RWPE1 (cell line): ENCODE data around the gene SMIM3.

Experiments
- CTCF ChIA-PET: fragments of 350-600 bp; sonication (Branson Sonifier 250); formaldehyde crosslinking; extraction: SDS; loops from one replicate; lab custom pipeline; 2021; lab: Yijun Ruan, JAX
- POLR2A ChIA-PET: fragments of 400-600 bp; formaldehyde crosslinking; extraction: SDS; loops from one replicate; lab custom pipeline; 2020; ENCODE audit warnings: antibody characterized with exemption; ENCODE audit not compliant: low non-redundant PET; lab: Yijun Ruan, JAX
- DNase-seq: peaks from one replicate; pipeline ENCODE4 v3.0.0; 2012; ENCODE audit warnings: low spot score
- H3K27ac ChIP-seq: fragments of 450-650 bp; 2 replicates; pipeline ENCODE4 v1.5.1; 2017
- TF ChIP-seq, protein P1 (sequence below): fragments of 450-650 bp; conservative IDR thresholded peaks from 2 replicates; pipeline ENCODE4 v1.5.1; 2017; ENCODE audit warnings: low read depth, mild to moderate bottlenecking

Gene SMIM3

DNA sequence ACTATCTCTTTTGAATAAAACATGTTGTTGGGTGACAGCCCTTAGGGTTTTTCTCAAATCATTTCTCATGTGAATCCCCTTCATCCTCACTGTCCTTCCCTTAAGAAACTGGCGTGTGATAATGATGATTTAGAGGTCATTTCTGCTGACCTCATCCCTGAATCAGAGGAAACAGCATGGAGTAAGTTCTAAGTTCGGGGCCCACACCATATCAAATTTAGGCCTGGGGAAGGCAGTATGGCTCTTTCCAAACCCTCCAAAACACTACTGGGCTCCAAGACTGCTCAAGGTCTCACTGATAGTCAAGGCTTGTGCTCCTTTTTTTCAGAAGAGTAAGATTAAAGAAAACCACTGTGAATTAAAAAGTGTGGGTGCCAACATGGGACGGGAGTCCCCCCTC is 872 bp upstream of the SMIM3 start:
- ChIA-PET POLR2A (interaction anchor here (1.4 kb wide), 1 partner anchor 19 kb away, joined by 6 read pairs; the partner anchor contains the start of gene DCTN4), CTCF (interaction anchor here (0.6 to 1.4 kb wide), 3 partner anchors 11 to 19 kb away, joined by 3 to 10 read pairs (median 9); partner anchors contain the start of gene DCTN4)
- TF ChIP-seq, protein P1, sequence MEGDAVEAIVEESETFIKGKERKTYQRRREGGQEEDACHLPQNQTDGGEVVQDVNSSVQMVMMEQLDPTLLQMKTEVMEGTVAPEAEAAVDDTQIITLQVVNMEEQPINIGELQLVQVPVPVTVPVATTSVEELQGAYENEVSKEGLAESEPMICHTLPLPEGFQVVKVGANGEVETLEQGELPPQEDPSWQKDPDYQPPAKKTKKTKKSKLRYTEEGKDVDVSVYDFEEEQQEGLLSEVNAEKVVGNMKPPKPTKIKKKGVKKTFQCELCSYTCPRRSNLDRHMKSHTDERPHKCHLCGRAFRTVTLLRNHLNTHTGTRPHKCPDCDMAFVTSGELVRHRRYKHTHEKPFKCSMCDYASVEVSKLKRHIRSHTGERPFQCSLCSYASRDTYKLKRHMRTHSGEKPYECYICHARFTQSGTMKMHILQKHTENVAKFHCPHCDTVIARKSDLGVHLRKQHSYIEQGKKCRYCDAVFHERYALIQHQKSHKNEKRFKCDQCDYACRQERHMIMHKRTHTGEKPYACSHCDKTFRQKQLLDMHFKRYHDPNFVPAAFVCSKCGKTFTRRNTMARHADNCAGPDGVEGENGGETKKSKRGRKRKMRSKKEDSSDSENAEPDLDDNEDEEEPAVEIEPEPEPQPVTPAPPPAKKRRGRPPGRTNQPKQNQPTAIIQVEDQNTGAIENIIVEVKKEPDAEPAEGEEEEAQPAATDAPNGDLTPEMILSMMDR = no peak

DNA sequence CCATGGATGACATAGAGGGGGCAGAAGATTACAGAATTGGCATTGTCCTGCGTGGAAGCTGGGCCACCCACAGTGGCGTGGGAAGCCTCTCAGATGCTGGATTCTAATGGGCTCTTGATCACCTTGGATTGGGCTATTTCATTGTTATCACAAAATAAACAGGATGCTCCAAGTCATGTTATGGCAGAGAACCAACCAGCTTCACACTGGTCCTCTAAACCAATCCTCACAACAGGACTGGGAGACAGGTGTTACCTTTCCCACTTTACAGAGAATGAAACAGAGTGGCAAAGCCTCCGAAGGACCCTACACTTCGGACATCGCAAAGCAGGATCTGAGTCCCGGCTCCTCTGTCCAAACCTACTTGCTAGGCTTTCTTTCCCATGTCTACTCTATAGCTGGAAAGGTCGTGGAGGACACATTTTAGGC is 455 bp upstream of the SMIM3 start:
- CTCF ChIA-PET = interaction anchor here (0.6 to 1.9 kb wide), 7 partner anchors 11 to 297 kb away, joined by 3 to 12 read pairs (median 3); partner anchors contain the start of genes DCTN4 and RBM22
- DNase-seq = no peak
- H3K27ac ChIP-seq = peak overlapping the region; percentile 82
- TF ChIP-seq, protein P1 = no peak
- POLR2A ChIA-PET = interaction anchor here (1.1 to 1.4 kb wide), 2 partner anchors 11 to 19 kb away, joined by 4 to 6 read pairs; partner anchors contain the start of gene DCTN4

More for the DNA sequence above, 872 bp upstream of the SMIM3 start:
- no peak for DNase-seq
- H3K27ac ChIP-seq = no peak overlapping the region

DNA sequence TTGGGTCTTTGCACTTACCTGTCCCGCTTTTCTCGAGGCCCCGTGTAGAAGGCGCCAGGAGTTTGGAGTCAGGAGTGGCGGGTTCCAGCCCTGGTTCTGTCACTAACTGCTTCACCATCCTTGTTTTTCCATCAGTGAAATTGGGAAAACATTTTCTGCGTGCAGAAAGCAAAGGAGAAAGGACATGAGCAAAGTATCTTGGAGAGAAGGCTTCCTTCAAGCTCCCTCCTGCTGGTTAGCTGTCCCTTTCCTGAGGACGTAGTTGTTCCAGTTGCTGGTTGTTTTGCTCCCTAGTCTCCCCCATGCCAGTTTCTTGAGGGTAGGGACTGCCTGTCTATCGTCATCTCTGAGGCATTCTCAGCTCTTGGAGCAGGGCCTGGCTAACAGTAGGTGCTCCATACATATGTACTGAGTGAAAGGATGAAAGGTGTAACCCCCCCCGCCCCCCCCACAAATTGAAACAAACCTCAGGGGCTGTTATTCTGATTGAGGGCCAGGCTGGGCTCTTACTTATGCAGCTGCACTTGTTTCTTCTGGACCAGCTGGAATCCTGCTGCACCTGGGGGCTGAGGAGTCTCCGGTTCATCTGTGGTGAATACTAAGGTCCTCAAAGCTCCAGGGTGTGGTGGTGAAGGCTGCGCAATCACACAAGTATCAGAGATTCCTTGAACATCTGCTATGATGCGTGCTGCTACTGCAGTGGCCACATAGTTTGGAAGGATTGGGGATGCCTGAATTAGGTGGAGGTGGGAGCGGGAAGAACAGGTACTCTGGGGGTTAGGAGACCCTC is 1.0 kb downstream of the SMIM3 start:
- DNase-seq = no peak
- ChIA-PET POLR2A (no interaction called here), CTCF (interaction anchor here (0.7 to 1.9 kb wide), 10 partner anchors 8 to 358 kb away, joined by 3 to 12 read pairs (median 5); partner anchors contain the start of gene RBM22)
- TF ChIP-seq, protein P1 = peak; percentile 24
- peak overlapping the region; percentile 82 for H3K27ac ChIP-seq

DNA sequence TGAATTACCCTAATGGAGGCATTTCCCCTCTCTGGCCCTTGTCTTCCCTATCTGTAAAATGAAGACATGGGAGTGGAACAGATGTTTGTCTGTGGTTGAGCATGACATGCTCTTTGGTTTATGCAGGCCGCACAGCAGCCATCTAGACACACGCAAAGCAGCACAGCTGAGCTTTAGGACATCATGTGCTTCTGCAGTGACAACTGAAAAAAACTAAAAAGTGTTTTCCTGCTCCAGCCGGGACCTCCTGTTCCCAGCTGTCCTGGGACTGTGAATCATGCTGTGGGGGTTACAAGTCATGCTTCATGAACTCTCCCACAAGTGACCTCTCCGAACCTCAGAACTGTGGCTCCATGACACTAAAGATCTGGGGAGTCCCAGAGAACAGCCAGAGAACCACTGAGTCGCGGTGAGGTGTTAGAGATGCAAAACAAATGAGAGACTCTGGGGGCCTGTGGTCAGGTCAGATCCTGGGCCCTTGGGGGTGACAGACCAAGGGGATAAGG is 1.7 kb downstream of the SMIM3 start:
- ChIA-PET POLR2A (no interaction called here), CTCF (interaction anchor here (0.7 to 1.9 kb wide), 3 partner anchors 20 to 220 kb away, joined by 5 to 12 read pairs (median 5); partner anchors contain the start of gene RBM22)
- H3K27ac ChIP-seq = peak overlapping the region; percentile 82
- TF ChIP-seq, protein P1 = no peak
- DNase-seq = no peak

DNA sequence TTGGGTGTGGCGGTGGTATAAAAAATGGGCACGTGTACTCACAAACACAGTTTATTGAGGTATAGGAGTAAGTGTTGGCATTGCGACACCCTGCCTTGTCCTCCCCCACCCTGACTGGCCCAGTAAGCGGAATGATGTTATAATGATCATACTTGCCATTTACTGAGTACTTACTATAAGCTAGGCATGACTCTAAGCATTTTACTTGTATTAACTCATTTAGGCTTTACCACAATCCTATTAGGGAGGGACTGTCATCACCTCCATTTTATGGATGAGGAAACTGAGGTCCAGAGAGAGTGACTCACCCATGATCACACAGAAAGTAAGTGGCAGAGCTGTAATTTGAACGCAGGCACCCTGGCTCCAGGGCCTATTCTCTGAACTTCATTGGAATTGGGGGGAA is 2.3 kb downstream of the SMIM3 start:
- no peak overlapping the region for H3K27ac ChIP-seq
- DNase-seq = peak; percentile 60
- TF ChIP-seq, protein P1 = no peak
- POLR2A ChIA-PET = no interaction called here
- CTCF ChIA-PET = interaction anchor here (1.6 kb wide), 1 partner anchor 17 kb away, joined by 4 read pairs; no protein-coding TSS in a partner anchor
